Measurements from ENCODE around the gene FCMR. TPM values are rescaled to one million over a fixed set of nuclear protein-coding genes. Genes with fewer than 3 reads are reported as not detected.

The FCMR gene
- total RNA-seq, 1 donor: 1.3 TPM

GRCh38 chr1:206897175-206897574 lies 24.6 kb downstream of the FCMR start, which contains the start of gene IL24:
Gene IL24 (plus strand): TSS chr1:206897443. CDS start chr1:206897833, 390 bp downstream.
- no peak for DNase-seq (ENCODE audit: low read depth)
- H3K4me3 ChIP-seq (ENCODE audit: low read depth, low read length): no peak within 1 kb of the TSS
- TF ChIP-seq CTCF (IDR thresholded peaks at IDR 0.05; ENCODE audit: insufficient read depth, low read depth, low read length): no peak

- peak; percentile 95 for DNase-seq (ENCODE audit: low read depth)
- H3K4me3 ChIP-seq (ENCODE audit: low read depth, low read length): no peak overlapping the region
- no peak for TF ChIP-seq CTCF (IDR thresholded peaks at IDR 0.05; ENCODE audit: insufficient read depth, low read depth, low read length)
These were observed 25.5 kb downstream of the FCMR start for GRCh38 chr1:206896261-206896660.

GRCh38 chr1:206895837-206896242 lies 25.9 kb downstream of the FCMR start:
- peak; percentile 97 for DNase-seq (ENCODE audit: low read depth)
- no peak for TF ChIP-seq CTCF (IDR thresholded peaks at IDR 0.05; ENCODE audit: insufficient read depth, low read depth, low read length)
- H3K4me3 ChIP-seq (ENCODE audit: low read depth, low read length): no peak overlapping the region

- H3K4me3 ChIP-seq (ENCODE audit: low read depth, low read length): no peak overlapping the region
- no peak for TF ChIP-seq CTCF (IDR thresholded peaks at IDR 0.05; ENCODE audit: insufficient read depth, low read depth, low read length)
- no peak for DNase-seq (ENCODE audit: low read depth)
These were observed 26.4 kb downstream of the FCMR start for GRCh38 chr1:206895325-206895724.

- H3K4me3 ChIP-seq (ENCODE audit: low read depth, low read length): no peak overlapping the region
- TF ChIP-seq CTCF (IDR thresholded peaks at IDR 0.05; ENCODE audit: insufficient read depth, low read depth, low read length): no peak
- DNase-seq (ENCODE audit: low read depth): peak; percentile 40
These were observed 28.4 kb downstream of the FCMR start for GRCh38 chr1:206893380-206893779.

- DNase-seq (ENCODE audit: low read depth): peak; percentile 86
- TF ChIP-seq CTCF (IDR thresholded peaks at IDR 0.05; ENCODE audit: insufficient read depth, low read depth, low read length): no peak
These were observed 29.3 kb downstream of the FCMR start for GRCh38 chr1:206892351-206892984.

GRCh38 chr1:206891412-206891811 lies 30.3 kb downstream of the FCMR start:
- no peak overlapping the region for H3K4me3 ChIP-seq (ENCODE audit: low read depth, low read length)
- TF ChIP-seq CTCF (IDR thresholded peaks at IDR 0.05; ENCODE audit: insufficient read depth, low read depth, low read length): no peak
- DNase-seq (ENCODE audit: low read depth): peak; percentile 65

More at GRCh38 chr1:206892351-206892984, 29.3 kb downstream of the FCMR start:
- no peak overlapping the region for H3K4me3 ChIP-seq (ENCODE audit: low read depth, low read length)
